Gastrocnemius medialis (tissue), 4 donors: ENCODE measurements around the gene PPDPF.

Experiments
- POLR2A ChIP-seq, 2 donors: fragments of 450-650 bp; IDR thresholded peaks; one replicate each; pipeline ENCODE4 v1.6.1; 2017; ENCODE audit warnings: antibody characterized with exemption in 2 of 2, mild to moderate bottlenecking in 2 of 2, moderate library complexity in 2 of 2
- TF ChIP-seq, protein P1 (sequence below), 5 experiments: fragments of 450-650 bp in 3 of 5; fragments of 200-600 bp in 2 of 5; sonication (generic) in 2 of 5; IDR thresholded peaks in 4 of 5; conservative IDR thresholded peaks in 1 of 5; 1 replicate in 4 of 5; 2 replicates in 1 of 5; pipeline ENCODE4 v1.5.1; 2016 to 2019; ENCODE audit warnings: antibody characterized with exemption in 5 of 5, mild to moderate bottlenecking in 3 of 5, moderate library complexity in 3 of 5

GRCh38 chr20:63533871-63534393 is 13.4 kb downstream of the PPDPF start:
- TF ChIP-seq, protein P1, sequence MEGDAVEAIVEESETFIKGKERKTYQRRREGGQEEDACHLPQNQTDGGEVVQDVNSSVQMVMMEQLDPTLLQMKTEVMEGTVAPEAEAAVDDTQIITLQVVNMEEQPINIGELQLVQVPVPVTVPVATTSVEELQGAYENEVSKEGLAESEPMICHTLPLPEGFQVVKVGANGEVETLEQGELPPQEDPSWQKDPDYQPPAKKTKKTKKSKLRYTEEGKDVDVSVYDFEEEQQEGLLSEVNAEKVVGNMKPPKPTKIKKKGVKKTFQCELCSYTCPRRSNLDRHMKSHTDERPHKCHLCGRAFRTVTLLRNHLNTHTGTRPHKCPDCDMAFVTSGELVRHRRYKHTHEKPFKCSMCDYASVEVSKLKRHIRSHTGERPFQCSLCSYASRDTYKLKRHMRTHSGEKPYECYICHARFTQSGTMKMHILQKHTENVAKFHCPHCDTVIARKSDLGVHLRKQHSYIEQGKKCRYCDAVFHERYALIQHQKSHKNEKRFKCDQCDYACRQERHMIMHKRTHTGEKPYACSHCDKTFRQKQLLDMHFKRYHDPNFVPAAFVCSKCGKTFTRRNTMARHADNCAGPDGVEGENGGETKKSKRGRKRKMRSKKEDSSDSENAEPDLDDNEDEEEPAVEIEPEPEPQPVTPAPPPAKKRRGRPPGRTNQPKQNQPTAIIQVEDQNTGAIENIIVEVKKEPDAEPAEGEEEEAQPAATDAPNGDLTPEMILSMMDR (IDR thresholded peaks at IDR 0.05 in 4 of 5, conservative IDR thresholded peaks at IDR 0.05 in 1 of 5), result no peak
- TF ChIP-seq POLR2A (IDR thresholded peaks at IDR 0.05), result no peak
